GM23338 (cell line): ENCODE results near the gene GNAO1. TPM values are rescaled to one million over a fixed set of nuclear protein-coding genes. Genes with fewer than 3 reads are reported as not detected.

Experiments
- ATAC-seq: fragments of 200-7000 bp; cut with Tn5 transposase; 3 replicates; pipeline ENCODE4 v1.9.1; 2020
- DNase-seq: peaks from one replicate; pipeline ENCODE4 v3.0.0-alpha.2; 2015; ENCODE audit warnings: low spot score
- H2AFZ ChIP-seq: fragments of 200-600 bp; sonication (generic); 2 replicates; pipeline ENCODE4 v1.8.0; 2016; ENCODE audit warnings: antibody characterized with exemption, mild to moderate bottlenecking, moderate library complexity
- H3F3A ChIP-seq: fragments of 200-600 bp; sonication (generic); replicated peaks from 2 replicates; pipeline ENCODE4 v1.8.0; 2017; ENCODE audit warnings: antibody characterized with exemption, mixed run types, low read depth
- H3K27ac ChIP-seq: fragments of 200-600 bp; sonication (generic); 2 replicates; pipeline ENCODE4 v1.6.1; 2016; ENCODE audit warnings: low read depth
- H3K27me3 ChIP-seq: fragments of 200-600 bp; sonication (generic); 2 replicates; pipeline ENCODE4 v1.8.0; 2016; ENCODE audit warnings: mild to moderate bottlenecking, mixed run types, moderate library complexity; ENCODE audit not compliant: insufficient read depth
- H3K36me3 ChIP-seq: fragments of 200-600 bp; sonication (generic); 2 replicates; pipeline ENCODE4 v1.8.0; 2016; ENCODE audit warnings: mild to moderate bottlenecking; ENCODE audit not compliant: insufficient read depth
- H3K4me1 ChIP-seq: fragments of 200-600 bp; sonication (generic); 2 replicates; pipeline ENCODE4 v1.8.0; 2016; ENCODE audit warnings: mild to moderate bottlenecking, moderate library complexity; ENCODE audit not compliant: insufficient read depth
- H3K4me2 ChIP-seq: fragments of 200-600 bp; sonication (generic); 2 replicates; pipeline ENCODE4 v1.7.1; 2017; ENCODE audit warnings: mixed run types
- H3K4me3 ChIP-seq: fragments of 200-600 bp; sonication (generic); 2 replicates; pipeline ENCODE4 v1.6.1; 2016; ENCODE audit warnings: mixed run types
- H3K79me2 ChIP-seq: fragments of 200-600 bp; sonication (generic); replicated peaks from 2 replicates; pipeline ENCODE4 v1.8.0; 2017; ENCODE audit warnings: mild to moderate bottlenecking; ENCODE audit not compliant: insufficient read depth
- H3K9me2 ChIP-seq: fragments of 200-600 bp; sonication (generic); 2 replicates; pipeline ENCODE4 v1.8.0; 2017; ENCODE audit not compliant: insufficient read depth
- H4K20me1 ChIP-seq: fragments of 200-600 bp; sonication (generic); replicated peaks from 2 replicates; pipeline ENCODE4 v1.8.0; 2017; ENCODE audit warnings: mild to moderate bottlenecking; ENCODE audit not compliant: insufficient read depth
- H3K27ac Mint-ChIP-seq: 2 replicates; pipeline ENCODE4 v1.8.0; 2020; ENCODE audit warnings: inconsistent platforms, mild to moderate bottlenecking, moderate library complexity, mixed read lengths
- H3K27me3 Mint-ChIP-seq: 3 replicates; pipeline ENCODE4 v1.8.0; 2022; ENCODE audit warnings: low read depth, mild to moderate bottlenecking, moderate library complexity, mixed read lengths, inconsistent platforms; ENCODE audit not compliant: insufficient read depth, poor library complexity
- H3K36me3 Mint-ChIP-seq: 3 replicates; pipeline ENCODE4 v1.8.0; 2021; ENCODE audit warnings: low read depth, mild to moderate bottlenecking, inconsistent platforms, moderate library complexity, mixed read lengths
- H3K4me1 Mint-ChIP-seq: 3 replicates; pipeline ENCODE4 v1.8.0; 2020; ENCODE audit warnings: mild to moderate bottlenecking, inconsistent platforms, mixed read lengths
- H3K4me3 Mint-ChIP-seq: 3 replicates; pipeline ENCODE4 v1.8.0; 2021; ENCODE audit warnings: moderate library complexity, mild to moderate bottlenecking, inconsistent platforms, mixed read lengths
- H3K9me3 Mint-ChIP-seq: 3 replicates; pipeline ENCODE4 v1.8.0; 2020; ENCODE audit warnings: moderate library complexity, mild to moderate bottlenecking, inconsistent platforms, mixed read lengths
- EZH2phosphoT487 ChIP-seq: fragments of 200-600 bp; sonication (generic); IDR thresholded peaks from one replicate; pipeline ENCODE4 v1.8.1; 2018; ENCODE audit warnings: antibody characterized with exemption; ENCODE audit not compliant: unreplicated experiment
- NANOG ChIP-seq: IDR thresholded peaks from 2 replicates; pipeline ENCODE4 v1.6.1; 2016; ENCODE audit warnings: antibody characterized with exemption, borderline replicate concordance
- POLR2AphosphoS5 ChIP-seq: IDR thresholded peaks from 2 replicates; pipeline ENCODE4 v1.6.1; 2016; ENCODE audit warnings: antibody characterized with exemption, low read depth
- REST ChIP-seq: IDR thresholded peaks from one replicate; pipeline ENCODE4 v1.6.1; 2018; ENCODE audit warnings: antibody characterized with exemption; ENCODE audit not compliant: unreplicated experiment
- STAT1 ChIP-seq: IDR thresholded peaks from one replicate; pipeline ENCODE4 v1.6.1; 2016; ENCODE audit warnings: antibody characterized with exemption; ENCODE audit not compliant: unreplicated experiment
- ZNF462 ChIP-seq: fragments of 250-450 bp; sonication (Bioruptor Pico); IDR thresholded peaks from 2 replicates; pipeline ENCODE4 v1.5.0; 2020; ENCODE audit warnings: mild to moderate bottlenecking, moderate library complexity
- polyA plus RNA-seq: library from polyadenylated mRNA; unstranded; fragments of >200 nt; fragmentation: Nextera tagmentation; extraction: Ambion mirVana; gene quantifications from 2 replicates; pipeline ENCODE4 v1.2.1, GENCODE V29; 2016
- total RNA-seq: library from RNA; depleted of rRNA; stranded (reverse); fragments of >200 nt; shearing (Covaris generic); gene quantifications from 2 replicates; pipeline ENCODE4 v1.2.3, GENCODE V29; 2014

Gene GNAO1
- total and polyA plus RNA-seq, 2 experiments from 2014 or later = 6.5 to 24.8 TPM

- no peak for TF ChIP-seq ZNF462 (CRISPR knock-in tag)
These were observed 55.7 kb downstream of the GNAO1 start (continued) for GRCh38 chr16:56247018-56247417.

- 0 out of 2 replicates have a peak, but pooled peaks cover 4% of the 10 kb centered on the region for H4K20me1 ChIP-seq
- peaks cover 3% of the 10 kb centered on the region; the same call in 1 of the 2 replicates for H3K36me3 ChIP-seq
- H3K79me2 ChIP-seq = no peaks in the 10 kb centered on the region
- H3K27me3 ChIP-seq = no peaks in the 10 kb centered on the region
- ATAC-seq (no peak), DNase-seq (no peak)
- no peak overlapping the region for H3K27ac Mint-ChIP-seq
- H3K4me2 ChIP-seq = no peak overlapping the region
- no peak overlapping the region for H2AFZ ChIP-seq
- no peaks in the 10 kb centered on the region for H3F3A ChIP-seq
- no peaks in the 10 kb centered on the region for H3K9me3 Mint-ChIP-seq
- no peak overlapping the region for H3K27ac ChIP-seq
- H3K4me1 Mint-ChIP-seq = peaks cover 9% of the 10 kb centered on the region
- no peaks in the 10 kb centered on the region for H3K9me2 ChIP-seq
- H3K27me3 Mint-ChIP-seq = peaks cover 2% of the 10 kb centered on the region
- H3K4me3 Mint-ChIP-seq = no peak overlapping the region
- no peak overlapping the region for H3K4me3 ChIP-seq
- H3K36me3 Mint-ChIP-seq = no peaks in the 10 kb centered on the region; the same call in 2 of the 3 replicates
- H3K4me1 ChIP-seq = 0 out of 2 replicates have a peak, but pooled peaks cover 4% of the 10 kb centered on the region
- TF ChIP-seq POLR2AphosphoS5 (no peak), ZNF462 (CRISPR knock-in tag) (no peak), STAT1 (no peak), NANOG (no peak), REST (no peak), EZH2phosphoT487 (no peak)
These were observed 56.5 kb downstream of the GNAO1 start for GRCh38 chr16:56247808-56248207.
